WTC11 (cell line): ENCODE measurements around the gene CLPSL1. TPM values are rescaled to one million over a fixed set of nuclear protein-coding genes. Genes with fewer than 3 reads are reported as not detected.

Experiments
- ATAC-seq: fragments of 200-7000 bp; cut with Tn5 transposase; 2 replicates; pipeline ENCODE4 v1.10.0; 2021; ENCODE audit warnings: mild to moderate bottlenecking, moderate library complexity
- CTCF ChIA-PET: fragments of 300-600 bp; sonication (Branson Sonifier 250); formaldehyde crosslinking; loops from one replicate; lab custom pipeline; 2021; ENCODE audit warnings: antibody characterized with exemption; lab: Charles Lee
- POLR2A ChIA-PET: fragments of 350-600 bp; sonication (Branson Sonifier 250); formaldehyde crosslinking; loops from one replicate; lab custom pipeline; 2021; ENCODE audit warnings: antibody characterized with exemption; lab: Charles Lee
- DNase-seq: peaks from one replicate; pipeline ENCODE4 v3.0.0; 2021; ENCODE audit warnings: low spot score
- H3K27ac Mint-ChIP-seq: 2 replicates; pipeline ENCODE4 v1.8.0; 2021; ENCODE audit warnings: mixed read lengths
- H3K27me3 Mint-ChIP-seq: 2 replicates; pipeline ENCODE4 v1.8.0; 2021; ENCODE audit warnings: low read depth, mild to moderate bottlenecking, moderate library complexity, mixed read lengths
- H3K36me3 Mint-ChIP-seq: 2 replicates; pipeline ENCODE4 v1.8.0; 2021; ENCODE audit warnings: mixed read lengths
- H3K4me1 Mint-ChIP-seq: 2 replicates; pipeline ENCODE4 v1.8.0; 2022; ENCODE audit warnings: mixed read lengths
- H3K4me3 Mint-ChIP-seq: 2 replicates; pipeline ENCODE4 v1.8.0; 2021; ENCODE audit warnings: mild to moderate bottlenecking, moderate library complexity, mixed read lengths
- H3K9me3 Mint-ChIP-seq: 2 replicates; pipeline ENCODE4 v1.8.0; 2021; ENCODE audit warnings: mixed read lengths
- ETV6 ChIP-seq: sonication (generic); formaldehyde crosslinking; IDR thresholded peaks from 2 replicates; pipeline ENCODE4 v1.8.1; 2022; ENCODE audit warnings: mild to moderate bottlenecking, missing genetic modification reagents
- GTF2I ChIP-seq: fragments of 250-450 bp; sonication (Bioruptor Pico); conservative IDR thresholded peaks from 2 replicates; pipeline ENCODE4 v1.4.0; 2021; ENCODE audit warnings: mild to moderate bottlenecking
- IRF2 ChIP-seq: sonication (generic); formaldehyde crosslinking; IDR thresholded peaks from 2 replicates; pipeline ENCODE4 v1.8.0; 2022; ENCODE audit warnings: low read depth, missing genetic modification reagents, borderline replicate concordance
- JUN ChIP-seq: sonication (generic); formaldehyde crosslinking; IDR thresholded peaks from 2 replicates; pipeline ENCODE4 v1.8.0; 2023; ENCODE audit warnings: mild to moderate bottlenecking, missing genetic modification reagents
- MYBL2 ChIP-seq: sonication (generic); formaldehyde crosslinking; IDR thresholded peaks from 2 replicates; pipeline ENCODE4 v1.8.1; 2023; ENCODE audit warnings: mild to moderate bottlenecking, moderate library complexity, missing genetic modification reagents
- NFATC4 ChIP-seq: fragments of 250-450 bp; sonication (Bioruptor Pico); IDR thresholded peaks from 2 replicates; pipeline ENCODE4 v1.9.0; 2021; ENCODE audit warnings: mild to moderate bottlenecking
- NR2C2 ChIP-seq: sonication (generic); formaldehyde crosslinking; IDR thresholded peaks from 2 replicates; pipeline ENCODE4 v1.8.0; 2022; ENCODE audit warnings: mild to moderate bottlenecking, missing genetic modification reagents
- TCF7 ChIP-seq: sonication (generic); formaldehyde crosslinking; IDR thresholded peaks from 2 replicates; pipeline ENCODE4 v1.8.0; 2022; ENCODE audit warnings: mild to moderate bottlenecking, low read depth, missing genetic modification reagents, moderate library complexity
- TEAD4 ChIP-seq: sonication (generic); formaldehyde crosslinking; IDR thresholded peaks from 2 replicates; pipeline ENCODE4 v1.8.0; 2022; ENCODE audit warnings: mild to moderate bottlenecking, missing genetic modification reagents
- ZNF416 ChIP-seq: fragments of 250-450 bp; sonication (Bioruptor Pico); IDR thresholded peaks from 2 replicates; pipeline ENCODE4 v1.9.0; 2021; ENCODE audit warnings: mild to moderate bottlenecking, inconsistent platforms
- total RNA-seq: library from RNA; stranded (reverse); gene quantifications from 3 replicates; pipeline ENCODE4 v1.2.3, GENCODE V29; 2021
- TF ChIP-seq, protein P1 (sequence below): fragments of 250-450 bp; sonication (Bioruptor Pico); IDR thresholded peaks from 2 replicates; pipeline ENCODE4 v1.9.0; 2021; ENCODE audit warnings: mild to moderate bottlenecking
- TF ChIP-seq, protein P2 (sequence below): fragments of 250-450 bp; sonication (Bioruptor Pico); IDR thresholded peaks from 2 replicates; pipeline ENCODE4 v1.9.0; 2021; ENCODE audit warnings: moderate library complexity, mild to moderate bottlenecking, inconsistent platforms, borderline replicate concordance
- TF ChIP-seq, protein P3 (sequence below): sonication (generic); formaldehyde crosslinking; conservative IDR thresholded peaks from 2 replicates; pipeline ENCODE4 v1.8.1; 2023; ENCODE audit warnings: mild to moderate bottlenecking, low read depth, missing genetic modification reagents, moderate library complexity
- TF ChIP-seq, protein P4 (sequence below): fragments of 250-450 bp; sonication (Bioruptor Pico); IDR thresholded peaks from 2 replicates; pipeline ENCODE4 v1.9.0; 2021; ENCODE audit warnings: mild to moderate bottlenecking, borderline replicate concordance

The CLPSL1 gene
- total RNA-seq, 1 experiment from 2014 or later = 0.42 TPM

DNA sequence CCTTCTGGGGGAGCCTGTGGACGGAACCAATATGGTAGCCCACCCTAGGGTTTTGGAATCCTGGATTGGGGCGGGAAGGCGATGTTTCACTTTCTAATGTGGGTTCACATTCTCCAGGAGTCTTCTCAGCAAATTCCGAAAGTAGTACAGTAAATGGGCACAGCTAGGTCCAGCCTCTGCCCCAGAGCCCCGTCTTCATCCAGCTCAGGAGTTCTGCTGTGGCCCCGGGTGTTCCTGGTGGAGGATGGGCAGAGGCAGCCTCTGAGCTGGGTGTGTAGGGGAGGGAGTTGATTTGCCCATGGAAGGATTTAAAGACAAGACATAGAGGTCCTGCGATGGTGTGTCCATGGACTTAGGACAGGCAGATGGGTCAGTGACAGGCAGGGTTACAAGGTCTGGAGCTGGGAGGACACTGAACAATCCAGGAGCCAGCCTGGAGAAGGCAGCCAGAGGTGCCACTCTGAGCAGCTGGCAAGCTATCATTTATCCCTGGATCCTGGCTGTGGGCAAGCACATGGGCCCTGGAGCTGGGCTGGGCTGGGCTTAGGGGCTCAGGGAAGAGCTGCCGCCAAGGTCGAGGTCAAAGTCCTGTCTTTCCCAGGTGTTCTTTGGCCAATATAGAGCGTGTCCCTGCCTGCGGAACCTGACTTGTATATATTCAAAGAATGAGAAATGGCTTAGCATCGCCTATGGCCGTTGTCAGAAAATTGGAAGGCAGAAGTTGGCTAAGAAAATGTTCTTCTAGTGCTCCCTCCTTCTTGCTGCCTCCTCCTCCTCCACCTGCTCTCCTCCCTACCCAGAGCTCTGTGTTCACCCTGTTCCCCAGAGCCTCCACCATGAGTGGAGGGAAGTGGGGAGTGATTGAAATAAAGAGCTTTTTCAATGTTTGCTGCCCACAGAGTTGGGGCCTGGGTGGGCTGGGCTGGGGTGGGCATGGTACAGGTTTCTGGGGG is 6.7 kb downstream of the CLPSL1 start:
- ChIA-PET POLR2A (no interaction called here), CTCF (interaction anchor here (0.6 to 2.1 kb wide), 3 partner anchors 168 to 265 kb away, joined by 3 to 5 read pairs (median 4); no protein-coding TSS in a partner anchor)
- DNase-seq (no peak), ATAC-seq (no peak)
- Mint-ChIP-seq H3K27me3 (no peaks in the 10 kb centered on the region), H3K27ac (no peak overlapping the region), H3K9me3 (no peaks in the 10 kb centered on the region), H3K36me3 (no peaks in the 10 kb centered on the region), H3K4me1 (peaks cover 13% of the 10 kb centered on the region), H3K4me3 (no peak overlapping the region)
- no peak for TF ChIP-seq TEAD4 (CRISPR knock-in tag)
- TF ChIP-seq, protein P1, sequence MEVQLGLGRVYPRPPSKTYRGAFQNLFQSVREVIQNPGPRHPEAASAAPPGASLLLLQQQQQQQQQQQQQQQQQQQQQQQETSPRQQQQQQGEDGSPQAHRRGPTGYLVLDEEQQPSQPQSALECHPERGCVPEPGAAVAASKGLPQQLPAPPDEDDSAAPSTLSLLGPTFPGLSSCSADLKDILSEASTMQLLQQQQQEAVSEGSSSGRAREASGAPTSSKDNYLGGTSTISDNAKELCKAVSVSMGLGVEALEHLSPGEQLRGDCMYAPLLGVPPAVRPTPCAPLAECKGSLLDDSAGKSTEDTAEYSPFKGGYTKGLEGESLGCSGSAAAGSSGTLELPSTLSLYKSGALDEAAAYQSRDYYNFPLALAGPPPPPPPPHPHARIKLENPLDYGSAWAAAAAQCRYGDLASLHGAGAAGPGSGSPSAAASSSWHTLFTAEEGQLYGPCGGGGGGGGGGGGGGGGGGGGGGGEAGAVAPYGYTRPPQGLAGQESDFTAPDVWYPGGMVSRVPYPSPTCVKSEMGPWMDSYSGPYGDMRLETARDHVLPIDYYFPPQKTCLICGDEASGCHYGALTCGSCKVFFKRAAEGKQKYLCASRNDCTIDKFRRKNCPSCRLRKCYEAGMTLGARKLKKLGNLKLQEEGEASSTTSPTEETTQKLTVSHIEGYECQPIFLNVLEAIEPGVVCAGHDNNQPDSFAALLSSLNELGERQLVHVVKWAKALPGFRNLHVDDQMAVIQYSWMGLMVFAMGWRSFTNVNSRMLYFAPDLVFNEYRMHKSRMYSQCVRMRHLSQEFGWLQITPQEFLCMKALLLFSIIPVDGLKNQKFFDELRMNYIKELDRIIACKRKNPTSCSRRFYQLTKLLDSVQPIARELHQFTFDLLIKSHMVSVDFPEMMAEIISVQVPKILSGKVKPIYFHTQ (CRISPR knock-in tag) = no peak
- TF ChIP-seq ZNF416 (CRISPR knock-in tag) = no peak
- TF ChIP-seq, protein P2, sequence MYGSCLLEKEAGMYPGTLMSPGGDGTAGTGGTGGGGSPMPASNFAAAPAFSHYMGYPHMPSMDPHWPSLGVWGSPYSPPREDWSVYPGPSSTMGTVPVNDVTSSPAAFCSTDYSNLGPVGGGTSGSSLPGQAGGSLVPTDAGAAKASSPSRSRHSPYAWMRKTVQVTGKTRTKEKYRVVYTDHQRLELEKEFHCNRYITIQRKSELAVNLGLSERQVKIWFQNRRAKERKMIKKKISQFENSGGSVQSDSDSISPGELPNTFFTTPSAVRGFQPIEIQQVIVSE (CRISPR knock-in tag) = no peak
- TF ChIP-seq GTF2I (CRISPR knock-in tag) = no peak
- no peak for TF ChIP-seq TCF7 (CRISPR knock-in tag)

DNA sequence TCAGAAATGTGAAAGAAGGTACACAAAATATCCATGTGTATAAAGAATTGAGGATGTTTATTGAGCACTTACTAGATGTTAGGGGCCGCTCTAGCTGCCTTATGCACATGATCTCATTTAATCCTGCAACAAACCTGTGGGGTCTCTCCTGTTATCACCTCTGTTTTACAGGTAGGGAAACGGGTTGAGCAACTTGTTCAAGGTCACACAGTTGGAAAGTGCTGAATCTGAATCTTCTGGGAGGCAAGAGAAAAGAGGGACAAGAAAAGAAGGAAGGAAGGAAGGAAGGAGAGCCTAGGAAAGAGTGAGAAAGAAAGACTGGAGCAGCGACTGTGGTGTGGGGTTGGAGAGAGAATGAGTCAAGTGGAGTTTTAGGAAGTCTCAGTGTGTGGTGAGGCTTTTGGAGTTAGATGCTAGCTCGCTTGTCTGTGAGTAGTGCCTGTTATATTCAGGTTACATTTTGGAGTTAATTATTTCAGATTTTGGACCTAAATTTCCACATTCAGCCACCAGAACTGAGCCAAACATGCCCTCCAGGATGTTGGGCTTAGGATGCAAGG is 7.7 kb downstream of the CLPSL1 start:
- Mint-ChIP-seq H3K9me3 (no peaks in the 10 kb centered on the region), H3K27ac (no peak overlapping the region), H3K4me1 (peaks cover 13% of the 10 kb centered on the region), H3K27me3 (no peaks in the 10 kb centered on the region; the same call in 1 of the 2 replicates), H3K4me3 (no peak overlapping the region), H3K36me3 (no peaks in the 10 kb centered on the region)
- TF ChIP-seq ETV6 (no peak), MYBL2 (CRISPR knock-in tag) (no peak), NR2C2 (no peak), TCF7 (CRISPR knock-in tag) (no peak), JUN (no peak), IRF2 (no peak), NFATC4 (CRISPR knock-in tag) (no peak)
- TF ChIP-seq, protein P3, sequence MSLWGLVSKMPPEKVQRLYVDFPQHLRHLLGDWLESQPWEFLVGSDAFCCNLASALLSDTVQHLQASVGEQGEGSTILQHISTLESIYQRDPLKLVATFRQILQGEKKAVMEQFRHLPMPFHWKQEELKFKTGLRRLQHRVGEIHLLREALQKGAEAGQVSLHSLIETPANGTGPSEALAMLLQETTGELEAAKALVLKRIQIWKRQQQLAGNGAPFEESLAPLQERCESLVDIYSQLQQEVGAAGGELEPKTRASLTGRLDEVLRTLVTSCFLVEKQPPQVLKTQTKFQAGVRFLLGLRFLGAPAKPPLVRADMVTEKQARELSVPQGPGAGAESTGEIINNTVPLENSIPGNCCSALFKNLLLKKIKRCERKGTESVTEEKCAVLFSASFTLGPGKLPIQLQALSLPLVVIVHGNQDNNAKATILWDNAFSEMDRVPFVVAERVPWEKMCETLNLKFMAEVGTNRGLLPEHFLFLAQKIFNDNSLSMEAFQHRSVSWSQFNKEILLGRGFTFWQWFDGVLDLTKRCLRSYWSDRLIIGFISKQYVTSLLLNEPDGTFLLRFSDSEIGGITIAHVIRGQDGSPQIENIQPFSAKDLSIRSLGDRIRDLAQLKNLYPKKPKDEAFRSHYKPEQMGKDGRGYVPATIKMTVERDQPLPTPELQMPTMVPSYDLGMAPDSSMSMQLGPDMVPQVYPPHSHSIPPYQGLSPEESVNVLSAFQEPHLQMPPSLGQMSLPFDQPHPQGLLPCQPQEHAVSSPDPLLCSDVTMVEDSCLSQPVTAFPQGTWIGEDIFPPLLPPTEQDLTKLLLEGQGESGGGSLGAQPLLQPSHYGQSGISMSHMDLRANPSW (CRISPR knock-in tag) = no peak
- TF ChIP-seq, protein P4, sequence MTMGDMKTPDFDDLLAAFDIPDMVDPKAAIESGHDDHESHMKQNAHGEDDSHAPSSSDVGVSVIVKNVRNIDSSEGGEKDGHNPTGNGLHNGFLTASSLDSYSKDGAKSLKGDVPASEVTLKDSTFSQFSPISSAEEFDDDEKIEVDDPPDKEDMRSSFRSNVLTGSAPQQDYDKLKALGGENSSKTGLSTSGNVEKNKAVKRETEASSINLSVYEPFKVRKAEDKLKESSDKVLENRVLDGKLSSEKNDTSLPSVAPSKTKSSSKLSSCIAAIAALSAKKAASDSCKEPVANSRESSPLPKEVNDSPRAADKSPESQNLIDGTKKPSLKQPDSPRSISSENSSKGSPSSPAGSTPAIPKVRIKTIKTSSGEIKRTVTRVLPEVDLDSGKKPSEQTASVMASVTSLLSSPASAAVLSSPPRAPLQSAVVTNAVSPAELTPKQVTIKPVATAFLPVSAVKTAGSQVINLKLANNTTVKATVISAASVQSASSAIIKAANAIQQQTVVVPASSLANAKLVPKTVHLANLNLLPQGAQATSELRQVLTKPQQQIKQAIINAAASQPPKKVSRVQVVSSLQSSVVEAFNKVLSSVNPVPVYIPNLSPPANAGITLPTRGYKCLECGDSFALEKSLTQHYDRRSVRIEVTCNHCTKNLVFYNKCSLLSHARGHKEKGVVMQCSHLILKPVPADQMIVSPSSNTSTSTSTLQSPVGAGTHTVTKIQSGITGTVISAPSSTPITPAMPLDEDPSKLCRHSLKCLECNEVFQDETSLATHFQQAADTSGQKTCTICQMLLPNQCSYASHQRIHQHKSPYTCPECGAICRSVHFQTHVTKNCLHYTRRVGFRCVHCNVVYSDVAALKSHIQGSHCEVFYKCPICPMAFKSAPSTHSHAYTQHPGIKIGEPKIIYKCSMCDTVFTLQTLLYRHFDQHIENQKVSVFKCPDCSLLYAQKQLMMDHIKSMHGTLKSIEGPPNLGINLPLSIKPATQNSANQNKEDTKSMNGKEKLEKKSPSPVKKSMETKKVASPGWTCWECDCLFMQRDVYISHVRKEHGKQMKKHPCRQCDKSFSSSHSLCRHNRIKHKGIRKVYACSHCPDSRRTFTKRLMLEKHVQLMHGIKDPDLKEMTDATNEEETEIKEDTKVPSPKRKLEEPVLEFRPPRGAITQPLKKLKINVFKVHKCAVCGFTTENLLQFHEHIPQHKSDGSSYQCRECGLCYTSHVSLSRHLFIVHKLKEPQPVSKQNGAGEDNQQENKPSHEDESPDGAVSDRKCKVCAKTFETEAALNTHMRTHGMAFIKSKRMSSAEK (CRISPR knock-in tag) = no peak
- ChIA-PET POLR2A (no interaction called here), CTCF (interaction anchor here (0.5 to 2.1 kb wide), 3 partner anchors 45 to 266 kb away, joined by 3 to 5 read pairs (median 4); no protein-coding TSS in a partner anchor)
- no peak for DNase-seq
- no peak for ATAC-seq
